ENCODE data around the gene OR6A2. TPM values are rescaled to one million over a fixed set of nuclear protein-coding genes. Genes with fewer than 3 reads are reported as not detected.
A peak's percentile ranks its signal among the peaks of the same experiment; 100 is the strongest.
"Not testable (repeated sequence)": the region's sequence is repeated elsewhere in the genome, so short reads cannot be mapped to it uniquely, and the experiment has no call there.

The OR6A2 gene
- total RNA-seq, 1 donor from 2014 or later, result not detected

DNA sequence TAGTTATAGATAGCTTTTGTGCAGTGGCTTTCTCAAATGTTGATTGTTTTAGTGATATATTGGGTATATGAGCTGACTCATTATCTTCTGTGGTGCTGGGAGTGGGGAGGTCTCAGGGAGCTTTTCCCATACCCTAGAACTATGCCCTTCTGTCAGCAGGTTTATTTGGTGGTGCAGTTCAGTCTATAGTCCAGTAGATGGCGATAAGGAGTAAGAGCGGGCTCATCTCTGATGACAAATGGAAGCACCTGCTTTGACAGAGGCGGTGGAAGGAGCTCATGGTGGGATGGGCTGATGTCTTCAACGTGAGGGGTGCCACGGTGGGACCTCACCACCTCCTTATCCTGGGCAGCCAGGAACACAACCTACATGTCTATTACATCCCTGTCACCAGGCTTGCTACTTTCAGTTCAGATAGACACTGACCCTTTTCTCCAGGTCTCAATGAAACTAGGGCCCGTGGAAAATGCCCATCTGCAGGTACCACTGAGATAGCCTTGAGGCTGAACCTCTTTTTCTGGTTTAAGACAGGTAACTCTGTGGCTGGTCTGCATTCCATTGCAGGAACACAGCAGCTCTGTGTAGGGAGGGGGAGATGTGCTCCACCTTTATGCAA is 13.0 kb upstream of the OR6A2 start:
- DNase-seq (ENCODE audit: low read depth), result no peak
- TF ChIP-seq, protein P1, sequence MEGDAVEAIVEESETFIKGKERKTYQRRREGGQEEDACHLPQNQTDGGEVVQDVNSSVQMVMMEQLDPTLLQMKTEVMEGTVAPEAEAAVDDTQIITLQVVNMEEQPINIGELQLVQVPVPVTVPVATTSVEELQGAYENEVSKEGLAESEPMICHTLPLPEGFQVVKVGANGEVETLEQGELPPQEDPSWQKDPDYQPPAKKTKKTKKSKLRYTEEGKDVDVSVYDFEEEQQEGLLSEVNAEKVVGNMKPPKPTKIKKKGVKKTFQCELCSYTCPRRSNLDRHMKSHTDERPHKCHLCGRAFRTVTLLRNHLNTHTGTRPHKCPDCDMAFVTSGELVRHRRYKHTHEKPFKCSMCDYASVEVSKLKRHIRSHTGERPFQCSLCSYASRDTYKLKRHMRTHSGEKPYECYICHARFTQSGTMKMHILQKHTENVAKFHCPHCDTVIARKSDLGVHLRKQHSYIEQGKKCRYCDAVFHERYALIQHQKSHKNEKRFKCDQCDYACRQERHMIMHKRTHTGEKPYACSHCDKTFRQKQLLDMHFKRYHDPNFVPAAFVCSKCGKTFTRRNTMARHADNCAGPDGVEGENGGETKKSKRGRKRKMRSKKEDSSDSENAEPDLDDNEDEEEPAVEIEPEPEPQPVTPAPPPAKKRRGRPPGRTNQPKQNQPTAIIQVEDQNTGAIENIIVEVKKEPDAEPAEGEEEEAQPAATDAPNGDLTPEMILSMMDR (conservative IDR thresholded peaks at IDR 0.05; ENCODE audit: low read depth, low read length), result peak; percentile 97
- no peak overlapping the region for H3K4me3 ChIP-seq (ENCODE audit: low read depth, low read length)

DNA sequence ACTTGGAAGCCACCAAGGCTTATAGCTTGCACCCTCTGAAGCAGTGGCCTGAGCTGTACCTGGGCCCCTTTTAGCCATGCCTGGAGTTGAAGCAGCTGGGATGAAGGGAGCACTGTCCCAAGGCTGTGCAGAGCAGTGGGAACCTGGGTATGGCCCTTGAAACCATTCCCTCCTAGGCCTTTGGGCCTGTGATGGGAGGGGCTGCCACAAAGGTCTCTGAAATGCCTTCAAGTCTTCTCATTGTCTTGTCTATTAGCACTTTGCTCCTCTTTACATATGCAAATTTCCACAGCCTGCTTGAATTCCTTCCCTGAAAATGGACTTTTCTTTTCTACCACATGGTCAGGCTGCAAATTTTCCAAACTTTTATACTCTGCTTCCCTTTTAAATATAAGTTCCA is 1.6 kb upstream of the OR6A2 start:
- H3K4me3 ChIP-seq (ENCODE audit: low read depth, low read length); DNase-seq (ENCODE audit: low read depth): not testable (repeated sequence)

DNA sequence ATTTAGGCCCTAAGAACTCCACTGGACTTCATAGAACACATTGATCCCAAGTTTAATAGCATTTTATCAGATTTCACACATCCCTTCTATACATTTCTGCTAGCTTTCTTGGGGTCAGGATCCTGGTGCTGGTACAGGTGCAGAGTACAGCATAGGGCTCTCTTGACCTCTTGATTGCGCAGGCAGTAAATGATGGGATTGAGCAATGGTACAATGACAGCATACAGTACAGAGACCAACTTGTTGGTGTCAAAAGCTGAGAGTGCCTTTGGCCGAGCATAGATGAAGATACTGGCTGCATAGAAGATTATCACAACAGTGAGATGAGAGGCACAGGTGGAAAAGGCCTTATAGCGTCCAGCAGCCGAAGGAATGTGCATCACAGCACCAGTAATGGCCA is 4.8 kb downstream of the OR6A2 start:
- TF ChIP-seq, protein P1 (conservative IDR thresholded peaks at IDR 0.05; ENCODE audit: low read depth, low read length), result no peak
- no peak overlapping the region for H3K4me3 ChIP-seq (ENCODE audit: low read depth, low read length)
- no peak for DNase-seq (ENCODE audit: low read depth)

DNA sequence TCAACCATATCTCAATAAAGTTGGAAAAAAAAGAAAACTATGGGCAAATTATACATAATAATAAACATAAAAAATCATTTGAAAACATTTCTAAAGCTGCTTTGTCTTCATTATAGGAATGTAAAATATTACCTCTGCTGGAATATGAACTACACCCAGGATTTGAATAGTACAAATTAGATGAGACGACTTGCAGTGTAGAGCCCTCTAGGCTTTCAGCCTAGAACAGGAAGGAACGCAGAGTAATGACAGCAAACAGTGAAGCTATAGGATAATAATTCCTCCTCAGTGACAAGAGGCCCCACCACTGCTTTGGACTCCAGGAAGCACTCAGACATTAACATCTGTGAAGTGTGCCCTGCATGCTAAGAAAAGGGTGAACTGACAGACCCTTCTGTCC is 8.9 kb downstream of the OR6A2 start:
- TF ChIP-seq, protein P1 (conservative IDR thresholded peaks at IDR 0.05; ENCODE audit: low read depth, low read length), result no peak
- H3K4me3 ChIP-seq (ENCODE audit: low read depth, low read length), result no peak overlapping the region
- DNase-seq (ENCODE audit: low read depth), result no peak

DNA sequence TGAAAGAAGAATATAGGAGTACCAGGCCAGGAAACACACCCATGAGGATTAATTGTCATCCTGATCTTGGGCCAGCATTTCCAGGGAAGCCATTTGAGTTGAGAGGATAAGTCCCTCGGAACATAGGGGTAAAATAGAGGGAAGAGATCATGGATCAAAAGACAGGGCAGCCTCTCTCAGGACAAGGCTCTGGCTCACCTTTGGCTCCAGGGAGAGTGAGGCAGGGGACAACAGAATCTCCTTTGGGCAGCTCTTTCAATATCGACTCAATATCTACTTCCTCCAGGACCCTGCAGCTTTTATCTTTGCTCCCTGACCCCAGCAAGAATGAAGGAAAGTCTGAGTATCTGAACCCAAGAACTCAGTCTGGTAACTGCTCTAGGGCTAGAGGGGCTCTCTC is 16.8 kb downstream of the OR6A2 start, which contains the start of gene OR2AG1:
OR2AG1 (plus strand) TSS at position 301 of the 400 bp plus-strand sequence. CDS start 2,018 bp downstream, outside the sequence.
- DNase-seq (ENCODE audit: low read depth), result no peak
- no peak within 1 kb of the TSS for H3K4me3 ChIP-seq (ENCODE audit: low read depth, low read length)
- TF ChIP-seq, protein P1 (conservative IDR thresholded peaks at IDR 0.05; ENCODE audit: low read depth, low read length), result no peak

DNA sequence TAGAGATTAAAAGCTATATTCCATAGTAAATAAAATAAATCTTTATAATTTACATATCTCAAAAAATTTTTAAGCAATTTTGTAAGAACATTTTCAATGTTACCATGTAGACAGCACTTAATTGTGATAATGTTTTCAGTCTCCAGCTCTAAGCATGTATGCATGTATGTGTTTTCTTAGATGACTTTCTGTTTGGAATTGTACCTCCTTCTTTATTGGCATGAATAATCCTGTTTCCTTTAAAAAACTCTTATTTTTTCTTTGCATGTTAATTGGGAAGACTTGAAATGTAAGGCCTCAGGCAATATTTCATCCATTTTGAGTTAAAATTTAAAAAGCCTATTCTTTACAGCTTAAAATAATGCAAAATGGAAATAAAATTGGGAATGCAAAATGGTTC is 18.7 kb downstream of the OR6A2 start:
- no peak overlapping the region for H3K4me3 ChIP-seq (ENCODE audit: low read depth, low read length)
- no peak for DNase-seq (ENCODE audit: low read depth)

DNA sequence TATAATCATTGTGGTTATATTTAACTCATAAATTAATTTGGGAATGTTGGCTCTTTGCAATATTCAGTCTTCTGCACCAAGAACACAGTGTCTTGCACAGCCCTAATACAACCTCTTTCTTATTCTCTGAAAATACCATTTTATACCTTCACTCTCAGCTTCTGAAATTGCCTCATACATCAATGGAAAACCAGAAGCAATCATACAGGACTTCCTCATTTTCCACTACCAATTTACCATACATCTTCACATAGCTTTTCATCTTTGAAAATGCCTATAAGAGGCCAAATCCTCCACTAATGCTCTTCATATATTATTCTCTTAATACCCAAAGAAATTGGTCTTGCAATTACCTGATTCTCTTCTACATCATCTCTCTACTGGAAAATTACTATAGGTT is 21.0 kb downstream of the OR6A2 start:
- TF ChIP-seq, protein P1 (conservative IDR thresholded peaks at IDR 0.05; ENCODE audit: low read depth, low read length), result no peak
- no peak for DNase-seq (ENCODE audit: low read depth)
- H3K4me3 ChIP-seq (ENCODE audit: low read depth, low read length), result no peak overlapping the region

More for the DNA sequence above, 18.7 kb downstream of the OR6A2 start:
- TF ChIP-seq, protein P1 (conservative IDR thresholded peaks at IDR 0.05; ENCODE audit: low read depth, low read length), result no peak
